Endodermal cell (in vitro differentiated cells): ENCODE results near the gene WDFY2. TPM values are rescaled to one million over a fixed set of nuclear protein-coding genes. Genes with fewer than 3 reads are reported as not detected.

Source experiments
- DNase-seq: peaks from one replicate; pipeline ENCODE4 v3.0.0-alpha.2; 2017
- H3K27ac ChIP-seq: 2 replicates; pipeline ENCODE4 v1.5.1; 2013; ENCODE audit warnings: mild to moderate bottlenecking, low read depth, low read length, moderate library complexity
- H3K27me3 ChIP-seq: 2 replicates; pipeline ENCODE4 v1.6.1; 2013; ENCODE audit warnings: mild to moderate bottlenecking, low read length, moderate library complexity; ENCODE audit not compliant: insufficient read depth, control insufficient read depth, poor library complexity, severe bottlenecking
- H3K36me3 ChIP-seq: 2 replicates; pipeline ENCODE4 v1.7.0; 2013; ENCODE audit warnings: mild to moderate bottlenecking, low read length, moderate library complexity; ENCODE audit not compliant: control insufficient read depth, insufficient read depth
- H3K4me1 ChIP-seq: one replicate; pipeline ENCODE4 v1.7.0; 2013; ENCODE audit warnings: low read length; ENCODE audit not compliant: control insufficient read depth, insufficient read depth
- H3K4me3 ChIP-seq: 2 replicates; pipeline ENCODE4 v1.5.1; 2013; ENCODE audit warnings: mild to moderate bottlenecking, low read length, moderate library complexity
- H3K9ac ChIP-seq: 2 replicates; pipeline ENCODE4 v1.6.1; 2013; ENCODE audit warnings: mild to moderate bottlenecking, low read length, moderate library complexity; ENCODE audit not compliant: poor library complexity, severe bottlenecking; ENCODE audit errors: extremely low read depth
- H3K9me3 ChIP-seq: 2 replicates; pipeline ENCODE4 v1.6.1; 2013; ENCODE audit warnings: mild to moderate bottlenecking, low read length, moderate library complexity; ENCODE audit not compliant: control insufficient read depth
- H3K27ac Mint-ChIP-seq: 2 replicates; pipeline ENCODE4 v1.8.0; 2020; ENCODE audit warnings: mixed read lengths
- H3K27me3 Mint-ChIP-seq: 2 replicates; pipeline ENCODE4 v1.8.0; 2021; ENCODE audit warnings: mild to moderate bottlenecking, mixed read lengths; ENCODE audit not compliant: insufficient read depth
- H3K36me3 Mint-ChIP-seq: 2 replicates; pipeline ENCODE4 v1.8.0; 2020; ENCODE audit warnings: low read depth, mixed read lengths
- H3K4me1 Mint-ChIP-seq: 2 replicates; pipeline ENCODE4 v1.8.0; 2020; ENCODE audit warnings: mixed read lengths
- H3K4me3 Mint-ChIP-seq: 2 replicates; pipeline ENCODE4 v1.8.0; 2020; ENCODE audit warnings: mild to moderate bottlenecking, moderate library complexity, mixed read lengths
- H3K9me3 Mint-ChIP-seq: 2 replicates; pipeline ENCODE4 v1.8.0; 2020; ENCODE audit warnings: mild to moderate bottlenecking, mixed read lengths
- CTCF ChIP-seq: fragments of 200-600 bp; sonication (generic); conservative IDR thresholded peaks from 2 replicates; pipeline ENCODE4 v1.5.0; 2021; ENCODE audit warnings: antibody characterized with exemption, mild to moderate bottlenecking
- WGBS, 2 experiments: methylation state at CpG; one replicate each; pipeline versions ENCODE4 v1.1.5 to v1.1.7; 2013; ENCODE audit warnings: missing lambda C conversion rate in 2 of 2, mixed read lengths in 1 of 2; ENCODE audit not compliant: insufficient coverage in 1 of 2, insufficient read length in 1 of 2; 5-methylcytosine and 5-hydroxymethylcytosine counted together
- total RNA-seq, 2 donors: library from RNA; stranded (reverse); fragmentation: NEBNext Ultra II Directional in 1 of 2; extraction: Animal tissue kit (Norgen Biotek cat#: 25700) in 1 of 2; gene quantifications; 2 replicates in 1 of 2; 3 replicates in 1 of 2; pipeline ENCODE4 v1.2.1, GENCODE V29; 2021

Gene WDFY2
- total RNA-seq, 2 donors from 2014 or later, result 20.6 to 28.0 TPM

GRCh38 chr13:51659276-51660127 lies 75.2 kb downstream of the WDFY2 start:
- no peak for TF ChIP-seq CTCF
- 95 to 100% methylated on average over 4 of the region's 6 CpGs for WGBS, 2 experiments
- peaks cover 18% of the 10 kb centered on the region for H3K36me3 Mint-ChIP-seq
- no peaks in the 10 kb centered on the region for H3K4me1 Mint-ChIP-seq
- DNase-seq, result no peak
- peaks cover 15% of the 10 kb centered on the region for H3K9me3 ChIP-seq
- H3K9me3 Mint-ChIP-seq, result peaks cover 14% of the 10 kb centered on the region
- no peak overlapping the region for H3K4me3 ChIP-seq
- no peak overlapping the region for H3K4me3 Mint-ChIP-seq
- H3K9ac ChIP-seq, result no peak overlapping the region
- H3K27me3 ChIP-seq, result no peaks in the 10 kb centered on the region
- H3K36me3 ChIP-seq, result peaks cover 9% of the 10 kb centered on the region
- H3K27ac Mint-ChIP-seq, result no peak overlapping the region
- H3K27me3 Mint-ChIP-seq, result no peaks in the 10 kb centered on the region
- no peak overlapping the region for H3K27ac ChIP-seq
- no peaks in the 10 kb centered on the region for H3K4me1 ChIP-seq

DNA sequence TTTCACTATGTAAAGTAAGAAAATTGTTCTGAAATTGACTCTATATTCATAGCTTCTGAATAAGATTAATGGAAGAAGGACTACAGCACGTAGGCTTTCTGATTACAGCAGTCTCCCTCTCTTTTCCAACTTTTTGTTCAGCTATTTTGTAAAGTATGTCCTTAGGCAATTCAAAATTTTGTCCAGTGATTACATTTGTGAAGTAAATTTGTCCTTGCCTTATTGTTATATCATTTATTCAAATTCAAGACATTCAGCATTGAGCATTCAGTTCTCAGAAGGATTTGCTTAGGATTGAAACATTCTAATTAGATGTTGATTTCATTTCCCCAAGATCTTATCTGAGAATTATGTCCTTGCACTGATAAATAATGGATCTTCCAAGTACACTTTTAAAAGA lies 76.6 kb downstream of the WDFY2 start:
- H3K4me3 ChIP-seq, result no peak overlapping the region
- H3K9ac ChIP-seq, result no peak overlapping the region
- H3K36me3 ChIP-seq, result peaks cover 7% of the 10 kb centered on the region
- Mint-ChIP-seq H3K4me3 (no peak overlapping the region), H3K36me3 (peaks cover 9% of the 10 kb centered on the region), H3K27ac (no peak overlapping the region), H3K4me1 (no peaks in the 10 kb centered on the region), H3K27me3 (no peaks in the 10 kb centered on the region), H3K9me3 (peaks cover 3% of the 10 kb centered on the region)
- no peak overlapping the region for H3K27ac ChIP-seq
- 100% methylated on average over 1 of the region's 1 CpG; no CpG with 5 or more reads in 1 of the 2 experiments for WGBS, 2 experiments
- no peak for TF ChIP-seq CTCF
- DNase-seq, result no peak
- no peaks in the 10 kb centered on the region for H3K4me1 ChIP-seq
- no peaks in the 10 kb centered on the region for H3K27me3 ChIP-seq
- H3K9me3 ChIP-seq, result peaks cover 2% of the 10 kb centered on the region

- H3K36me3 ChIP-seq, result peaks cover 7% of the 10 kb centered on the region
- 85 to 93% methylated on average over 6 to 8 of the region's 8 CpGs for WGBS, 2 experiments
- no peak for TF ChIP-seq CTCF
- no peaks in the 10 kb centered on the region for H3K9me3 ChIP-seq
- no peak overlapping the region for H3K4me3 Mint-ChIP-seq
- no peak overlapping the region for H3K27ac ChIP-seq
- peaks cover 9% of the 10 kb centered on the region for H3K36me3 Mint-ChIP-seq
- no peaks in the 10 kb centered on the region for H3K27me3 ChIP-seq
- H3K4me1 ChIP-seq, result no peaks in the 10 kb centered on the region
- no peaks in the 10 kb centered on the region for H3K9me3 Mint-ChIP-seq
- H3K27ac Mint-ChIP-seq, result no peak overlapping the region
- peaks cover 19% of the 10 kb centered on the region for H3K4me1 Mint-ChIP-seq
- DNase-seq, result no peak
- H3K9ac ChIP-seq, result no peak overlapping the region
- no peaks in the 10 kb centered on the region for H3K27me3 Mint-ChIP-seq
- no peak overlapping the region for H3K4me3 ChIP-seq
Measured at GRCh38 chr13:51663973-51664957, 80.0 kb downstream of the WDFY2 start.
